TTC549 (cell line): ENCODE measurements around the gene DENND6B.
"Not testable (repeated sequence)": the region's sequence is repeated elsewhere in the genome, so short reads cannot be mapped to it uniquely, and the experiment has no call there.

Experiments
- FAIRE-seq: peaks from 2 replicates; lab custom pipeline; 2012; peaks lifted over from hg19 to GRCh38; lab: Jason Lieb, UNC

The DENND6B gene

DNA sequence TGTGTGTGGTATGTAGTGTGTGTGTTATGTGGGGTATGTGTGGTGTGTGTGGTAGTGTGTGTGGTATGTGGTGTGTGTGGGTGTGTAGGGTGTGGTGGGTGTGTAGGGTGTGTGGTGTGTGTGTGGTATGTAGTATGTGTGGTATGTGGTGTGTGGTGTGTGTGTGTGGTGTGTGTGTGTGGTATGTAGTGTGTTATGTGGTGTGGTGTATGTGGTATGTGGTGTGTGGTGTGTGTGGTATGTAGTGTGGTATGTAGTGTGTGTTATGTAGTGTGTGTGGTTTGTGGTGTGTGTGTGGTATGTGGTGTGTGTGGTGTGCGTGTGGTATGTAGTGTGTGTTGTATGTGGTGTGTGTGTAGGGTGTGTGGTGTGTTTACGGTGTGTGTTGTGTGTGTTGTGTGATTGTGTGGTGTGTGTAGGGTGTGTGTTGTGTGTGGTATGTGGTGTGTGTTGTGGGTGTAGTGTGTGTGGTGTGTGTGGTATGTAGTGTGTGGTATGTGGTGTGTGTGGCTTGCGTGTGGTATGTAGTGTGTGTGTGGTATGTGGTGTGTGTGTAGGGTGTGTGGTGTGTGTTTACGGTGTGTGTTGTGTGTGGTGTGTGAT lies 12.1 kb upstream of the DENND6B start:
- no peak for FAIRE-seq

GRCh38 chr22:50338042-50338573 lies 11.3 kb upstream of the DENND6B start:
- FAIRE-seq, result no peak

- no peak for FAIRE-seq
These were observed 10.6 kb upstream of the DENND6B start for GRCh38 chr22:50337262-50338041.

GRCh38 chr22:50334433-50334832 lies 7.6 kb upstream of the DENND6B start:
- not testable (repeated sequence) for FAIRE-seq

GRCh38 chr22:50329236-50329635 lies 2.4 kb upstream of the DENND6B start:
- no peak for FAIRE-seq

DNA sequence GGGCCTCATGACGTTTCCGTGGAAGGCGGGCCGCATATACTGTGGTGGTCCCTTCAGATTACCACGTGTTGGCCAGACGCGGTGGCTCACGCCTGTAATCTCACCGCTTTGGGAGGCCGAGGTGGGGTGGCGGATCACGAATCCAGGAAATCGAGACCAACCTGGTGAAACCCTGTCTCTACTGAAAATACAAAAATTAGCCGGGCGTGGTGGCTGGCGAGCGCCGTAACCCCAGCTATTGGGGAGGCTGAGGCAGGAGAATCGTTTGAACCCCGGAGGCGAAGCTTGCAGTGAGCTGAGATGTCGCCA lies 853 bp upstream of the DENND6B start:
- FAIRE-seq, result no peak

DNA sequence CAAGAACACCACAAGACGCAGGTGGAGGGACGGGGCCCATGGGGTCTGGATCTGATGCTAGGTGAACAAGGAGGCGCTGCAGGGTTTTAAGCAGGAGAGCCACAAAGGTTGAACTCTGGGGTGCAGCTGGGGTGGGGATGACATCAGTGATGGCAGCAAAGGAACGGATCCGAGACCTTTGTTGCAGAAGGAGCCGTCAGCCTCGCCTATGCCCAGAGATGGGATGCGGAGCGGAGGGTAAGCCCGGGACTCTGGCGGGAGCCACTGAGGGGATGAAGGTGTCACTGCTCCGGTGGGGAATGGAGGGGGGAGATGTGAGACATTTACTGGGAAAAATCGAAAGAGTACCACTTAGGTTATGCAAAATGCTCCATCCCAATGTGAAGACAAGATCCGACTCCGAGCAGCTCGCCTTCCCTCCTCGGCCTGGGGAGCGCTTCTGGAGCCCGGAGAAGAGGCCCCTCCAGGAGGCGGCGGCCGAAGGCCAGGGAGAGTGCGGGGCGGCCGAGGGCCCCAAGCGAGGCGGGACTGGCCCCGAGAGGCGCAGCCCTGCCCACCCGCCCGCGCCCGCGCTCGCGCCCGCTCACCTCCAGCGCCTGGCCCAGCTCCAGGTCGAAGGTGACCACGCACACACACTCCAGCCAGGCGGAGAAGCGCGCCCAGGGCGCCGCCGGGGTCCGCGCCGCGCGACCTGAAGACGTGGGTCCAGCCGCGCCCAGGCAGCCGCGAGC lies 422 bp downstream of the DENND6B start:
- no peak for FAIRE-seq

GRCh38 chr22:50325444-50326224 lies 1.2 kb downstream of the DENND6B start:
- no peak for FAIRE-seq

DNA sequence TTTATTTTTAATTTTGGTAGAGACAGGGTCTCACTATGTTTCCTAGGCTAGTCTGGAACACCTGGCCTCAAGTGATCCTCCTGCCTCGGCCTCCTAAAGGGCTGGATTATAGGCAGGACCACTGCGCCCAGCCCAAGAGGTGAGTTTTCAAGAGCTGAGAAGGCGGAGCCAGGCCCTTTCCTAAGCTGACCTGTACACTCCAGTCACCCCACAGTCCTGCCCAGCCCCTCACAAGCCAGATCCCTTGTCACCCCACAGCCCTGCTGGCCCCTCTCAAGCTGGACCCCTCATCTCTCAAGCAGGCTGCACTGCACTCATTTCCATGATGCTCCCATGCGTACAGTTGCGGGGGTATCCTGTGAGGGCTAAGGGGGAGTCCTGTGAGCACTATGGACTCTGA lies 2.9 kb downstream of the DENND6B start:
- no peak for FAIRE-seq

GRCh38 chr22:50322382-50323104 lies 4.3 kb downstream of the DENND6B start:
- FAIRE-seq, result not testable (repeated sequence)

GRCh38 chr22:50320671-50321325 lies 6.0 kb downstream of the DENND6B start:
- FAIRE-seq, result no peak

GRCh38 chr22:50320116-50320515 lies 6.7 kb downstream of the DENND6B start:
- FAIRE-seq, result no peak

DNA sequence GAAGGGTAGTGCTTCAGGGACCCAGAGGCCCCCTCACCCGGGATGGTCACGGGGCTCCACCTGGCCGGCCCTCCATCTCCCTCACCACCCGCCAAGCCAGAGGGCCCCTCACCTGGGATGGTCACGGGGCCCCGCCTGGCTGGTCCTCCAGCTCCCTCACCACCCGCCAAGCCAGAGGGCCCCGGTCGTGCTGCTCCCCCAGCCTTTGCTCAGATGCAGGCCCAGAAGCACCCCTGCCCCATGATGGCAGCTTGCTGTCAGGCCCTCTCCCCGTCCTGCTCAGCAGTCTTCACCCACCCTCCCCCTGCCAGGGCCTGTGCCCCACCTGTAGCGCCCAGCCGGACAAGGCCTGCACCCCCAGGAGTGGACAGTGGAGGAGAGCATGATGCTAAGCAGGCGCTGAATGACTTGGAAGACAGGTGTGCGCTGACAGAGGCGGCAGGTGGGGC lies 7.3 kb downstream of the DENND6B start:
- FAIRE-seq, result no peak

- FAIRE-seq, result no peak
These were observed 8.0 kb downstream of the DENND6B start for GRCh38 chr22:50318698-50319411.

DNA sequence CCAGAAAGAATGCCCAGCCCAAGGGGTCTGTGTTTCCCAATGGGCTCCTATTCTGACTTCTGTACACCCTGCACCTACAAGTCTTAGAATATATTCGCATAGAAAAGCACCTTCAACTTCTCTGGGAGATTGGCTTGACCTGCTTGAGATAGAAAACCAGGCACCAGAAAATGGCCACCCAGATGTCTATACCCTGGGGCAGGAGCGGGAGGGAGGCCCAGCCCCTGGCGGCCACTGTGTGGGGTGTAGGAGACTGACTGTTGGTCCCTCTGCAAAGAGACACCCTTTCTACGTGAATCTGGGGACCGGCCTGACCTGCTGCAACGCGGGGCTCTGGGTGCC lies 8.5 kb downstream of the DENND6B start:
- FAIRE-seq, result no peak

DNA sequence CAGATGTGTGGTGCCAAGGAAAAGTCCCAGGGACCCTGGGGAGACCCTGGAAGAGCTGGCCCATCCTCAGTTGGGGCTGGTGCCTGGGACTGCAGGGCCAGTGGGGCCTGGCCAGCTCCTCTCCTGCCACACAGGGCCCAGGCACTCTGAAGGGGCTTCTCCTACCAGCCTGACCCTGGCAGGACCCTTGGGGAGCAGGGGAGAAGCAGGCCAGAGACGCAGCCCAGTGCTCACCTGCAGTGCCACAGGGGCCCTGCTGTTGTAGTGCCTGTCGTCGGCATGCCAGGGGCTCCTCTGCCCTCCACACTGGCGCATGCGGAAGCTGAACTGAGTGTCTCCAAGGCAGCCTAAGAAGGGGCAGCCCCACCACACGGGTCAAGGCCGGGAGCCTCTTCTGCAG lies 9.1 kb downstream of the DENND6B start:
- no peak for FAIRE-seq

GRCh38 chr22:50317178-50317577 lies 9.6 kb downstream of the DENND6B start:
- FAIRE-seq, result no peak

DNA sequence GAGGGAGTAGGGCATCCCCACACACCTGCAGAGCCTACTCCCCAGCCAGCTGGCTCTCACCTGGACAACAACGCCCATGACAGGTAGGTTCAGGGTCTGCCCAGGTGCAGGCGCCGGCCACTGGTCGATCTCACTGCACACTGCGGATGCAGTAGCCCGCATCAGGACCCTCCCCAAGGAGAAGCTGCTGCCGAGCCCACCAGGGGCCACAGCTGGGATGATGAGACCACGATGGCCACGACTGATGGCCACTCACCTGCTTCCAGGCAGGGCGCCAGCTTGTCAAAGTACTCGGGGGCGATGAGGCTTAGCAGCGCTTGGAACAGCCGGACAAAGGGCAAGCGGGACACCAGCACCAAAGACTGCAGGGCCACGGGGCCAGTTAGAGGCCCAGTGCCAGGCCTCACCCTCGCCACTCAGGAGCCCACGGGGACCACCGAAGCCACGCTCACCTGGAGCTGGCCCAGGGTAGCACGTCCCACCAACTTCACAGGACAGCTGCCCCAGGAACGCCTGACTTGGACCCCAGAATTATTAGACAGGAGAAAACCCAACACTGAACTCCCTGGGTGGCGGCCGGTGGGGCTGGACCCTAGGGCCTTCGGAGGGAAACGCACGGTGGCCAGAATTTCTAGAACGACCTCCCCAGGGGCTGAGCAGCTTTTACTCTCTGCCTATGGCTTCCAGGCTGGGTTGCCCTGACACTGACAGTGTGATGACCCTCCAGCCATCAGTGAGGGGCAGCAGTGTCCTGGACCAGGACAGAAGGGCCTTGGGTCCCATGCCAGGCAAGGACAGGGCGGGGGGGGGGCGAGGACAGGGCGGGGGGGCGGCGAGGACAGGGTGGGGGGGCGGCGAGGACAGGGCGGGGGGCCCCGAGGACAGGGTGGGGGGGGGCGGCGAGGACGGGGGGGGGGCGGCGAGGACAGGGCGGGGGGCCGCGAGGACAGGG lies 10.4 kb downstream of the DENND6B start:
- no peak for FAIRE-seq
